Posterior vena cava (tissue), 2 donors: Measurements from ENCODE around the gene PFDN4. TPM values are rescaled to one million over a fixed set of nuclear protein-coding genes. Genes with fewer than 3 reads are reported as not detected.

ENCODE experiments used
- DNase-seq: peaks from one replicate; pipeline ENCODE4 v3.0.0-alpha.2; 2020; ENCODE audit warnings: low spot score
- intact Hi-C, 2 donors: fragments of 100-400 bp; cut with DNase I; formaldehyde crosslinking; loops; one replicate each; pipeline versions ENCODE4 v1.14.1 to v1.14.2; 2022 to 2023
- total RNA-seq, 2 donors: library from RNA; stranded (reverse); fragmentation: NEBNext Ultra II Directional; extraction: Animal tissue kit (Norgen Biotek cat#: 25700); gene quantifications; one replicate each; pipeline ENCODE4 v1.2.1, GENCODE V29; 2021
- donor health status: DM: yes; HTN: yes; CAD: no.
- donor health status: DM: yes; HTN: yes; CAD: no.

The PFDN4 gene
- total RNA-seq, 2 donors from 2014 or later, result 27.7 to 40.0 TPM

- peak; percentile 76 for DNase-seq
- intact Hi-C loops, result no loop called here
Observed at GRCh38 chr20:54172856-54173652, 34.8 kb upstream of the PFDN4 start.

- intact Hi-C loops, result no loop called here
- no peak for DNase-seq
Observed at GRCh38 chr20:54173653-54174456, 34.0 kb upstream of the PFDN4 start, which contains the start of gene CYP24A1. TSS of gene CYP24A1 (minus strand) at chr20:54173986. CDS start at chr20:54173579, 407 bp downstream.

GRCh38 chr20:54174457-54175175, 33.3 kb upstream of the PFDN4 start:
- intact Hi-C loops, result no loop called here
- no peak for DNase-seq

DNA sequence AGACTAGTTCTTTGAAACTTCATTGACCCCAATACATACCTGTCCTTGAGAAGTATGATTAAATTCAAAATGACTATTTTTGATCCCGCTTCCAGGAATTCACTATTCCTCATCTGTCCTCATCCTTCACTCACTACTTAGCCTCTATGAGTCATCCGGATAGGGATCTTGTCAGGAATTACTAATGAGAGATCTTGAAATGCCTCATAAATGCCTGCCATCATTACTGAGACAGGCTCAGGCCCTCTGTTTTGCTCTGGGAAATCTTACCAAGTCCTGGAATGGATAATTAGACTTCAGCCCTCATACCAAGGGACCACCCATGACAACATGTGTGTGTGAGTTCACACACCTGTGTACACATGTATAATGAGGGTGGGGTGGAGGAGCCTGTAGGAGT, 31.3 kb upstream of the PFDN4 start:
- intact Hi-C loops, result no loop called here

GRCh38 chr20:54177378-54177777, 30.5 kb upstream of the PFDN4 start:
- no peak for DNase-seq
- intact Hi-C loops, result no loop called here

More for the DNA sequence above, 31.3 kb upstream of the PFDN4 start:
- DNase-seq, result no peak

DNA sequence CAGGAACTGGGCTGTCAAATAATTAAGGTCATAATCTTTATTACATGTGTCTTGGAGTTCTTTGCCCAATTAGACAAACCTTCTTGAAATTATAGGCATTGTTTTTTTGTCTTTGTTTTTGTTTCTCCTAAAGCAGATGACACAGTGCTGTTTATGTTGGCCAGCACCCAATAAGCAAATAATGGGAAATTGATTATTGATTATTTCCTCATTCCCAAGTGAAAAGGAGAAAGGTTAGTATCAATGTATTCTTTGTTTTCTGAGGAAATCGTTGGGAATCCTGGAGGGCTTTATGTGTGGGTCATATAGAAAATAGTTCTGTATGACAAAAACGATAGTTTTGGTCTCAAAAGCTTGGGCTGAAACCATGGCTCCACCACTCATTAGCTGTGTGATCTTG, 29.6 kb upstream of the PFDN4 start:
- DNase-seq, result no peak
- intact Hi-C loops, result no loop called here

GRCh38 chr20:54179946-54180345, 27.9 kb upstream of the PFDN4 start:
- DNase-seq, result no peak
- intact Hi-C loops, result no loop called here

DNA sequence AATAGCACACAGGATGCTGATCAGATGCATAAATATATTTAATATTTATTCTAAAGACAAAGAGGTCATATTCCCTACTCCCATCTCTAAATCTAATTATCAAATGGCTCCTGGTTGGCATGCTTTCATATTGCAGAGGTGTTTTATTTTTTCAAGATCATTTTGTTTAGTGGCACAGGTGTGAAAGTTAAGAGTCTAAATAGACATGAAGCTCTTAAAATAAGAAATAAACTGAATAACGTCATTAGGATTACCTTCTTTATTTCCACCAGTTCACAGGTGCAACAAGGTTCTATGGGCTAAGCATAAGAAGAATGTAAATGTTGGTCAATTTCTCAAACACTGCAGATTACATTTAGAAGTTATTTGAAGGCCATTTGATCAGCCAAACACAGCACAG, 27.0 kb upstream of the PFDN4 start:
- DNase-seq, result no peak
- intact Hi-C loops, result no loop called here

DNA sequence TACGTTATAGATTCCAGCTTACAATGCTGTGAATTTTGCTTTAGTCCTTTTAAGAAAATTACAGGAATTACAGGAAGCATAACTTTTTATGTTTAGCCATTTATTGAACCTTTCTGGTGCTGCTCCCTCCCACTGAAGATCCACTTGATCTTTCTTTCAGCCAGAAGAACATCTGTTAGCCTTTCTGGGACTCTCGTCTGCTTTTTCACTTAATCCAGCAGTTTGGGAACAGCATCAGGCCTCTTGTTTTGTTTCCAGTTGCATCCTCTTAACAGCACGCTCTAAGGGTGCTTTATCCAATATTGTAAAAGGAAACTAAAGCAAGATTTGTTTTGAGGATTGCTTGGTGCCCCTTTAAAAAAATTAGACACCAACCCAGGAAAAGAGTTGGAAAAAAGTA, 23.8 kb upstream of the PFDN4 start:
- intact Hi-C loops, result no loop called here
- no peak for DNase-seq

- no peak for DNase-seq
- intact Hi-C loops, result loop anchor here in 1 of 2 donors (5.0 kb wide), 1 partner anchor 78 kb away; no protein-coding TSS in a partner anchor
Observed at GRCh38 chr20:54184904-54185626, 22.8 kb upstream of the PFDN4 start.

GRCh38 chr20:54188132-54188849, 19.6 kb upstream of the PFDN4 start:
- DNase-seq, result no peak
- intact Hi-C loops, result loop anchor here in 1 of 2 donors (5.0 kb wide), 1 partner anchor 81 kb away; no protein-coding TSS in a partner anchor

GRCh38 chr20:54189630-54190029, 18.3 kb upstream of the PFDN4 start:
- DNase-seq, result no peak
- intact Hi-C loops, result loop anchor here in 1 of 2 donors (5.0 kb wide), 1 partner anchor 82 kb away; no protein-coding TSS in a partner anchor

DNA sequence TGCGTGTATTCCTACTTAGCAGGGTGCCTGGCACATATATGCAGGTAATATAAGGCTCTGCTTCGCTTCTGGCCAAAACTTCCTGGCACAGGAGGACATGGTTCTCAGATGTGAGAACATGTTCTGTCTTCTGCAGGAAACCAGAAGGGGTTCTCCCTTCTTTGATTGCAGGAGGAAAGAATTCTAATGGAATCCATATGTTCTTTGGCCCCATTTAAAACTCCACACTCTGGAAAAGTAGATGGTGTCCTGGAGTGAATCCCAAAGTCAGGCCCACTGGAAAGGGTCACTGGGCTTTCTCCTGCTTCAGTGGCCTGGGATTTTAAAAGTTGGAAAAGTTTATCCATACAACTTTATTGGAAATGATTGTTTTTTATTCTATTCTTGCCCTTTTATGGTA, 17.7 kb upstream of the PFDN4 start:
- intact Hi-C loops, result no loop called here
- DNase-seq, result no peak

GRCh38 chr20:54193817-54194216, 14.1 kb upstream of the PFDN4 start:
- intact Hi-C loops, result no loop called here
- DNase-seq, result no peak

GRCh38 chr20:54194724-54195438, 13.0 kb upstream of the PFDN4 start:
- intact Hi-C loops, result no loop called here

GRCh38 chr20:54195483-54196472, 12.1 kb upstream of the PFDN4 start:
- intact Hi-C loops, result no loop called here
- no peak for DNase-seq

More at GRCh38 chr20:54194724-54195438, 13.0 kb upstream of the PFDN4 start:
- no peak for DNase-seq
